ENCODE results near the gene MEIS1.

MEIS1 gene

GRCh38 chr2:66469214-66469902 lies 34.4 kb downstream of the MEIS1 start:
- TF ChIP-seq SIN3A (IDR thresholded peaks at IDR 0.05; ENCODE audit: borderline replicate concordance, insufficient read depth, low read length) (no peak), FOXP2 (optimal IDR thresholded peaks at IDR 0.05; ENCODE audit: borderline replicate concordance, extremely low read depth, extremely low read length, insufficient read depth) (no peak), POLR2AphosphoS5 (IDR thresholded peaks at IDR 0.05; ENCODE audit: low read depth, low read length) (no peak), TAF1 (IDR thresholded peaks at IDR 0.05; ENCODE audit: borderline replicate concordance, insufficient read depth, low read length) (no peak)

GRCh38 chr2:66470199-66470598 lies 35.3 kb downstream of the MEIS1 start:
- TF ChIP-seq REST (IDR thresholded peaks at IDR 0.05; ENCODE audit: insufficient read depth in 1 of 2, low read depth in 2 of 2, low read length in 2 of 2) (no peak), SIN3A (IDR thresholded peaks at IDR 0.05; ENCODE audit: borderline replicate concordance, insufficient read depth, low read length) (no peak), FOXP2 (optimal IDR thresholded peaks at IDR 0.05; ENCODE audit: borderline replicate concordance, extremely low read depth, extremely low read length, insufficient read depth) (no peak), TAF1 (IDR thresholded peaks at IDR 0.05; ENCODE audit: borderline replicate concordance, insufficient read depth, low read length) (no peak), POLR2AphosphoS5 (IDR thresholded peaks at IDR 0.05; ENCODE audit: low read depth, low read length) (no peak)

- TF ChIP-seq TAF1 (IDR thresholded peaks at IDR 0.05; ENCODE audit: borderline replicate concordance, insufficient read depth, low read length) (no peak), SIN3A (IDR thresholded peaks at IDR 0.05; ENCODE audit: borderline replicate concordance, insufficient read depth, low read length) (no peak), POLR2AphosphoS5 (IDR thresholded peaks at IDR 0.05; ENCODE audit: low read depth, low read length) (no peak), FOXP2 (optimal IDR thresholded peaks at IDR 0.05; ENCODE audit: borderline replicate concordance, extremely low read depth, extremely low read length, insufficient read depth) (no peak), REST (IDR thresholded peaks at IDR 0.05; ENCODE audit: insufficient read depth in 1 of 2, low read depth in 2 of 2, low read length in 2 of 2) (no peak)
Measured at GRCh38 chr2:66472225-66472843, 37.4 kb downstream of the MEIS1 start.

GRCh38 chr2:66477135-66477842 lies 42.4 kb downstream of the MEIS1 start:
- no peak for TF ChIP-seq POLR2AphosphoS5 (IDR thresholded peaks at IDR 0.05; ENCODE audit: low read depth, low read length)
- TF ChIP-seq SIN3A (IDR thresholded peaks at IDR 0.05; ENCODE audit: borderline replicate concordance, insufficient read depth, low read length) = no peak
- TF ChIP-seq FOXP2 (optimal IDR thresholded peaks at IDR 0.05; ENCODE audit: borderline replicate concordance, extremely low read depth, extremely low read length, insufficient read depth) = no peak
- TF ChIP-seq REST (IDR thresholded peaks at IDR 0.05; ENCODE audit: insufficient read depth in 1 of 2, low read depth in 2 of 2, low read length in 2 of 2) = no peak
- TF ChIP-seq TAF1 (IDR thresholded peaks at IDR 0.05; ENCODE audit: borderline replicate concordance, insufficient read depth, low read length) = no peak

- TF ChIP-seq POLR2AphosphoS5 (IDR thresholded peaks at IDR 0.05; ENCODE audit: low read depth, low read length) = no peak
- no peak for TF ChIP-seq REST (IDR thresholded peaks at IDR 0.05; ENCODE audit: insufficient read depth in 1 of 2, low read depth in 2 of 2, low read length in 2 of 2)
- TF ChIP-seq FOXP2 (optimal IDR thresholded peaks at IDR 0.05; ENCODE audit: borderline replicate concordance, extremely low read depth, extremely low read length, insufficient read depth) = no peak
Measured at GRCh38 chr2:66478299-66478698, 43.4 kb downstream of the MEIS1 start.

Measured in PFSK-1 (cell line).